Peyer's patch (tissue), 4 donors: ENCODE results near the gene NPIPA1. TPM values are rescaled to one million over a fixed set of nuclear protein-coding genes. Genes with fewer than 3 reads are reported as not detected.

Experiments
- DNase-seq, 3 donors: peaks; one replicate each; pipeline ENCODE4 v3.0.0-alpha.2; 2017 to 2019
- H3K27ac ChIP-seq, 4 donors: fragments of 200-600 bp; sonication (generic); one replicate each; pipeline ENCODE4 v1.5.1; 2016 to 2019
- H3K27me3 ChIP-seq, 2 donors: fragments of 200-600 bp; sonication (generic); one replicate each; pipeline ENCODE4 v1.5.1; 2019
- H3K36me3 ChIP-seq, 3 donors: fragments of 200-600 bp; sonication (generic); one replicate each; pipeline ENCODE4 v1.5.1; 2016 to 2019
- H3K4me1 ChIP-seq, 4 donors: fragments of 200-600 bp; sonication (generic); one replicate each; pipeline ENCODE4 v1.5.1; 2016 to 2019
- H3K4me3 ChIP-seq, 4 donors: fragments of 200-600 bp; sonication (generic); 1 replicate in 3 of 4; 2 replicates in 1 of 4; pipeline ENCODE4 v1.5.1; 2016 to 2019; ENCODE audit warnings: mild to moderate bottlenecking in 1 of 4
- H3K9me3 ChIP-seq, 4 donors: fragments of 200-600 bp; sonication (generic); one replicate each; pipeline ENCODE4 v1.5.1; 2016 to 2019; ENCODE audit warnings: mild to moderate bottlenecking in 1 of 4
- CTCF ChIP-seq, 6 experiments: fragments of 450-650 bp in 4 of 6; fragments of 200-600 bp in 2 of 6; sonication (generic) in 1 of 6; IDR thresholded peaks; one replicate each; pipeline ENCODE4 v1.5.1; 2017 to 2019; ENCODE audit warnings: antibody characterized with exemption in 6 of 6, mild to moderate bottlenecking in 3 of 6, moderate library complexity in 1 of 6
- POLR2A ChIP-seq, 2 donors: fragments of 450-650 bp; IDR thresholded peaks; one replicate each; pipeline ENCODE4 v1.5.1; 2017; ENCODE audit warnings: antibody characterized with exemption in 2 of 2, mild to moderate bottlenecking in 2 of 2, moderate library complexity in 2 of 2
- total RNA-seq, 4 donors: library from RNA; depleted of rRNA; stranded (reverse); fragments of >200 nt; gene quantifications; one replicate each; pipeline ENCODE4 v1.1.0, GENCODE V29; 2016

The NPIPA1 gene
- total RNA-seq, 4 donors from 2014 or later = 39.2 to 148 (median 90.3) TPM

- H3K4me1 ChIP-seq = peaks cover 0 to 24% (median 3%) of the 10 kb centered on the region in 4 donors
- H3K9me3 ChIP-seq = no peaks in the 10 kb centered on the region
- DNase-seq = peak in 1 of 3 donors; percentile 35
- no peaks in the 10 kb centered on the region for H3K36me3 ChIP-seq
- H3K27ac ChIP-seq = no peak overlapping the region
- H3K27me3 ChIP-seq = no peaks in the 10 kb centered on the region
- TF ChIP-seq POLR2A (IDR thresholded peaks at IDR 0.05) (no peak), CTCF (IDR thresholded peaks at IDR 0.05) (no peak)
- H3K4me3 ChIP-seq = no peak overlapping the region
Measured at GRCh38 chr16:14955546-14956231, 18.4 kb downstream of the NPIPA1 start.

- Histone ChIP-seq H3K36me3 (no peaks in the 10 kb centered on the region), H3K4me3 (no peak overlapping the region), H3K27me3 (no peaks in the 10 kb centered on the region), H3K4me1 (peaks cover 0 to 35% (median 3%) of the 10 kb centered on the region in 4 donors), H3K9me3 (no peaks in the 10 kb centered on the region), H3K27ac (no peak overlapping the region)
- DNase-seq = no peak
- no peak for TF ChIP-seq CTCF (IDR thresholded peaks at IDR 0.05)
- TF ChIP-seq POLR2A (IDR thresholded peaks at IDR 0.05) = no peak
Measured at GRCh38 chr16:14957576-14958322, 20.5 kb downstream of the NPIPA1 start.

GRCh38 chr16:14958323-14958600 lies 21.0 kb downstream of the NPIPA1 start:
- no peak overlapping the region for H3K27ac ChIP-seq
- no peaks in the 10 kb centered on the region for H3K9me3 ChIP-seq
- no peaks in the 10 kb centered on the region for H3K36me3 ChIP-seq
- no peaks in the 10 kb centered on the region for H3K27me3 ChIP-seq
- peaks cover 0 to 35% (median 3%) of the 10 kb centered on the region in 4 donors for H3K4me1 ChIP-seq
- DNase-seq = no peak
- no peak for TF ChIP-seq CTCF (IDR thresholded peaks at IDR 0.05)
- TF ChIP-seq POLR2A (IDR thresholded peaks at IDR 0.05) = no peak
- H3K4me3 ChIP-seq = no peak overlapping the region

- Histone ChIP-seq H3K36me3 (no peaks in the 10 kb centered on the region), H3K4me3 (no peak overlapping the region), H3K27ac (no peak overlapping the region), H3K27me3 (no peaks in the 10 kb centered on the region), H3K9me3 (no peaks in the 10 kb centered on the region), H3K4me1 (peaks cover 0 to 35% (median 3%) of the 10 kb centered on the region in 4 donors)
- DNase-seq = no peak
- TF ChIP-seq POLR2A (IDR thresholded peaks at IDR 0.05) (no peak), CTCF (IDR thresholded peaks at IDR 0.05) (no peak)
Measured at GRCh38 chr16:14958970-14959369, 21.7 kb downstream of the NPIPA1 start.

- no peak for TF ChIP-seq POLR2A (IDR thresholded peaks at IDR 0.05)
- TF ChIP-seq CTCF (IDR thresholded peaks at IDR 0.05) = no peak
- no peak overlapping the region for H3K27ac ChIP-seq
- DNase-seq = no peak
- H3K36me3 ChIP-seq = no peaks in the 10 kb centered on the region
- H3K4me1 ChIP-seq = peaks cover 0 to 23% (median 3%) of the 10 kb centered on the region in 4 donors
- no peaks in the 10 kb centered on the region for H3K27me3 ChIP-seq
- no peaks in the 10 kb centered on the region for H3K9me3 ChIP-seq
- H3K4me3 ChIP-seq = no peak overlapping the region
Measured at GRCh38 chr16:14961405-14962186, 24.4 kb downstream of the NPIPA1 start.
